ENCODE data around the gene FCHSD2. TPM values are rescaled to one million over a fixed set of nuclear protein-coding genes. Genes with fewer than 3 reads are reported as not detected.
"Not testable (repeated sequence)": the region's sequence is repeated elsewhere in the genome, so short reads cannot be mapped to it uniquely, and the experiment has no call there.

Gene FCHSD2
- total RNA-seq, 1 experiment from 2014 or later, result 4.8 TPM

- no peak for DNase-seq (ENCODE audit: low spot score)
Measured at GRCh38 chr11:72824020-72824419, 318.1 kb downstream of the FCHSD2 start.

DNA sequence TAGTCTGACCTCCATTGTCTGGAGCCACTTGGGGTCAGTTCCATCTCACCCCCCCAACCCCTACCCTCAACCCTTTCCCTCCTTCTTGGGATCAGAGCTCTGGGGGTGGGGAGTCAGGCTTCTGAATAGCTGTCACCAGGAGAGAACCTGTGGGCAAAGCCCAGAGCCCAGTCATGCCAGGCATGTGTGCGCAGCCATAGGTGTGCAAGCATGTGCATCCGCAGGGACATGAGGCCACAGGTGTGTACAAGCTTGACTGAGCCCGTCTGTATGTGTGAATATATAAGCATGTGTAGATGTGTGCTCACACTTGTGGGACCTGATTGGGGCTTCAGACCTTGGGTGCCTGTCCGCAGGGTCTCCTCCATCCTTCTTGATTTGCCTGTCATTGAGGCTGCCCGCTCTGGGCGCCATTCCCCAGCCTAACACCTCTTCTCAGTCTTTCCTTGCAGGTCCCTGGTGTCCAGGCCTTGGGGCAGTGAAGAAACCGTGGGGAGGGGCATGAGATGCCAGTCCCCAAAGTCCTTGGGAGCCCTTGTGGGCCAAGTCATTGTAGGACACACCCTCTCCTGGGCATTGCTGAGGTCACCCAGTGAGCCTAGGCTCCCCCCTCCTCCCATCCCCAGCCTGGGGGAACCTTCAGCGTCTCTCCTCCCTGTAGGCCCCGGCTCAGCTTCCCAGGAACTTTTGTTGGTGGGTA is 318.9 kb downstream of the FCHSD2 start:
- DNase-seq (ENCODE audit: low spot score), result no peak

DNA sequence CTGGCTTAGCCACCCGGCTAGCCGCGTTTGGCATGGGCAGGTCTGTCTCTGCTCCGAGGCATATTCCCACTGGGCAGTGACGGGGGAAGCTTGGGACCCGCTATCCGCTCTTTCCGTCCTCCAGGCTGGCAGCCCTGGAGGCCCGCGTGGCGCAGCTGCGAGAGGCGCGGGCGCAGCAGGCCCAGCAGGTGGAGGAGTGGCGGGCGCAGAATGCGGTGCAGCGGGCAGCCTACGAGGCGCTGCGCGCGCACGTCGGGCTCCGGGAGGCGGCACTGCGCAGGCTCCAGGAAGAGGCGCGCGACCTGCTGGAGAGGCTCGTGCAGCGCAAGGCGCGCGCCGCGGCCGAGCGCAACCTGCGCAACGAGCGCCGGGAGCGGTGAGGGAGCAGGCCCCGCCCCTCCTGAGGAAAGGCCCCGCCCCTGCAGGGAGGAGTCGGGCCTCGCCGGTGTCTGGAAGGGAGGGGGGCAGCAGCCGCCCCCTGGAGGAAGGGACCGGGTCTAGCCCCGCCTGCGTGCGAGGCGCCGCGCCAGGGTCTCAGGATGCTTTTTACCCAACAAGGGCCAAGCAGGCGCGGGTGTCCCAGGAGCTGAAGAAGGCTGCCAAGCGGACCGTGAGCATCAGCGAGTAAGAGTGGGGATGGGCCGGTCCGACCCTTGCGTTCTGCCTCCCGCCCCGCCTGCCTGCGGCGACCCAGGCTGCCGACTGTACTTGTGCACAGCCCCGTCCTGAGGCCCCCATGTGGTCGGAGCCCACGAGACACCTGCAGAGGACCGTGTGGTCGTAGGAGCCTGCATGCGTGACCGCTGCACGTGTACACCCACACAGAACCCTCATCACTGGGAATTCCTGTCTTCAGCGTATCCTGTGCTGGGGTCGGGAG is 320.0 kb downstream of the FCHSD2 start:
- DNase-seq (ENCODE audit: low spot score), result peak; percentile 97

DNA sequence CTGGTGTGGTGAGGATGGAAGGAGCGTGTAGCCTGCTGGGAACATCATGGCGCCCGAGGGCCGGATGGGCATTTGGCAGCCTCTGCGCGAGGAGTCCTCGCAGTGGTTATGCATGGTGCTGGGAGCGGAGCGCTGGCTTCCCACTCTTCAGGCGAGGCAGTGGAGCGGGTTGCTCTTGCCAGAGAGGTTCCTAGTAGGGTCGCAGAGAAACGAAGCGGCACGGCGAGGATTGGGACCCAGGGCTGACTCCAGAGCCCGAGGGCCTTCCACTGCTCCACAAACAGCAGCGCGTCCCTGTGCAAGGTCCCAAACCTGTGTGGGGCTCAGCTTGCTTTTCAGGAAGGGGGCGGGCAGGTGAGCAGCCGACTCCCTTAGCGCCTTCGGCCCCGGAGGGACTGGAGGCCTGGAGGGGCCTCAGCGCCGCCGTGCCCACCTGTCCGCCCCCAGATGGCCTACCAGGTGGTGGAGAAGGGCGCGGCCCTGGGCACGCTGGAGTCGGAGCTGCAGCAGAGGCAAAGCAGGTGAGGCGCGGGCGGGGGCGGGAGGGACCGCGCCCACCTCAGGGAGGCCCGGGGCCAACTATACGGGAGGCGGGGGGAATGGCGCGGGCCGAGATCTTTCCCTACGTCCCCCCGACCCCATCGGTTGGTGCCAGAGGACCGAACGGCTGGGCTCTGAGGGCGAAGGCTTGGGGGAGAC is 320.7 kb downstream of the FCHSD2 start:
- DNase-seq (ENCODE audit: low spot score), result no peak

DNA sequence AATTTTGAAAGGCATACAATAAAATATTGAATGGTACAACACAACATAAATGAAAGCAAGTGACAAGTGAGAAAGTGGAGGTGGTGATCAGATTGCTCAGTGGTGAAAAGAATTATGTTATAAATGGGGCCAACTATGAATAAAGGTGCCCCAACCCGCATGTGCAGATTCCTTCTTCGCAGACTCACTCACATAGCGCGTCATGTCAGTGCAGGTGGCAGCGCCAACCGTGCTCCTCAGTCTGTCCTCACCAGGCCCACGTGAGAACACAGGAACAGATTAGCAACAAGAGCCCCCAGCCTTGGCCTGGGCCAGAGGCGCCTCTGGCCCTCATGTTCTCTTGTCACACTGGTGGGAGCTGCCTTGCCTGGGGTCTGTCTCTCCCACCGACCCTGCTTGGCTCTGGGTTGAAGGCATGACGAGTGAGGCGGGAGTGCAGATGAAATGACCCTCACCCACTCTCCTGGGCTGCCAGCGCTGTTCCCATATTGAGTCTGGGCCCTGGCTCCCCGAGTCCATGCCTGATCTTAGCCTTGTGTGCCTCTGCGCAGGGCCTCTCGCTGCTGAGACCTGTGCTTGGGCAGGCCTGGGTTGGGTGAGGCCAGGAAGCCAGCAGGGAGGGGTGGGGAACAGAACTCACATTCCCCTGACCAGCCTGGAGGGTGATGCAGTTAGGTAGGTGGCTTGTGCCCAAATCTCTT is 321.5 kb downstream of the FCHSD2 start:
- no peak for DNase-seq (ENCODE audit: low spot score)

DNA sequence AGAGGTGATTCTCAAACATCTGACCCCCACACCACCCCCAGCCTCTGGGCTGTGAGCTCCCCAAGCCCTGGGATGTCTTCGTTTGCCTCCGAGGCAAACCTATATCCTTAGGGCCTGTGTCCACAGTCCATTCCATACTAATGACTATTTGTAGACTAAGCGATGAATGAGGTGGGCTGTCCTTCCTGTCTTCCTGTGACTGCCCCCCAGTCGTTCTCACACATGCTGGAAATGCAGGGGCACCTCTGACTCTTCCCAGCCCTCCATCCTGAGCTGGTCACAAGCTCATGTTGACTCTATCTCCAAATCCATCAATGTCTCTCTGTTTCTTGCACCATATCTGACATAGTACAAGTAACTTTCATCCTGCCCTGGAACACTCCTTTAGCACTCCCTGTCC is 323.1 kb downstream of the FCHSD2 start:
- DNase-seq (ENCODE audit: low spot score), result no peak

DNA sequence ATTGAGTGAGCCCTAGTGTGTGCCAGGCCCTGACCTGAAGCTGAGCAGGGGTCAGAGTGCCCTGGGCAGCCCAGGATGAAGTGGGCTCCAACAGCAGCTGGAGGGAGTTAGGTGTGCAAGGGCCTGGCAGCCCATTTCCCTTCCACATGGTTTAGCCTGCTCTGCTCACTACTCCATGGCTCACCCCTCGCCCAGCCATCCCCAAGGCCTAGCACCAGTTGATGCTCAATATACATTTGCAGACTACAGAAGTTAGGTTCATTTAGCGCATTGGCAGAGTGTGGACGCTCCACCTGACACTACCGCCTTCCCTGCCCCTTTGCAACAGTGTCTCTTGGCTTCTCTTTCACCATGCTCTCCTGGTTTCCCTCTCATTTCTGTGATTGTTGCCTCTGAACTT is 324.2 kb downstream of the FCHSD2 start:
- no peak for DNase-seq (ENCODE audit: low spot score)

GRCh38 chr11:72816404-72816990 is 325.6 kb downstream of the FCHSD2 start:
- DNase-seq (ENCODE audit: low spot score), result no peak

GRCh38 chr11:72815110-72815618 is 327.0 kb downstream of the FCHSD2 start:
- DNase-seq (ENCODE audit: low spot score), result no peak

- DNase-seq (ENCODE audit: low spot score), result peak; percentile 92
Measured at GRCh38 chr11:72814286-72815109, 327.6 kb downstream of the FCHSD2 start, which contains the start of gene ATG16L2. ATG16L2 (plus strand) TSS chr11:72814411; CDS start chr11:72814446, 35 bp downstream.

DNA sequence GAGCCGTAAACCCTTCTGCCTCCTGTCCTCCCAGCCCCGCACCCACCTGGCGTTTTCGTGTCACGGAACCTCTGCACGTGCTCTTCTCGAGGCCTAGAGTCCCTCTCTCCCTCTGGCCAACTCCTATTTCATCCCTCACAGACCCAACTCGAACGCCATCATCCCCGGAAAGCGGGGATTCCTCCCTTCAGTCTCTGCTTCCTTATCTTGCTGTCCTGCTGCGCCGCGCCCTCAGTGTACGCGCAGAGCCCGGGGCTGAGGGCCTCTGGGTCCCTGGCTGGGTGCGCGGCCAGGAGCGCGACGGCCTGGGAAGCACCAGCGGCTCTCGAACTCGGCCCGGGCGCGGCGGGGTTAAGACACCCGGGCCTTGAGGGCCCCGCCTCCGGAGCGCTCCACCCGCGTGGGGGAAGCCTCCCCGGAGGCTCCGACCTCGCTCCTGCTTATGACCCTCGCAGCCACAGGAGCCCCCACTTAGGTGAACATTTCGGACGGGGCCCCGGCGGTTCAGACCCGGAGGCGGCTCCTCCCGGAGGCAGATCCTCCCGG is 328.3 kb downstream of the FCHSD2 start:
- DNase-seq (ENCODE audit: low spot score), result peak; percentile 87

- peak; percentile 93 for DNase-seq (ENCODE audit: low spot score)
Measured at GRCh38 chr11:72812967-72813739, 329.0 kb downstream of the FCHSD2 start.

GRCh38 chr11:72812604-72812966 is 329.5 kb downstream of the FCHSD2 start:
- peak; percentile 67 for DNase-seq (ENCODE audit: low spot score)

- DNase-seq (ENCODE audit: low spot score), result not testable (repeated sequence)
Measured at GRCh38 chr11:72811686-72812085, 330.4 kb downstream of the FCHSD2 start.

DNA sequence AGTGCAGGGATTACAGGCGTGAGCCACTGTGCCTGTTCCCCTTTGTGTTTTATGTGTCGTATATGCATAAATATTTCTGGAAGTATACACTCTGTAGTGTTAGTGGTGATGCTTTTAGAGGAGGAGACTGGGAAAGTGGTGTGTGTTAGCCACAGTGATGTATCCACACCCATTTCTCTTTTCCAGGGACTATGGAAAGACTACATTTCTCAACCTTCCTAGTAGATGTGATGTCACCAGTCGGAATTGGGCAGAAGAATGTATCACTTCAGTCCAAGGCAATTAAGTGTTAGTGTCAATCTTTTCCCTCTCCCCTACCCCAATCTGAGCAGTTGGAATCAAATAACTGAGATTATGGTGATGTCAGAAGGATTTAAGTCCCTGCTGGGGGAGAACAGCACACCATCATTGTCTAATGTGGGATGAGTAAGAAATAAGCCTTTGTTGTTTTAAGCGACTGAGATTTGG is 333.8 kb downstream of the FCHSD2 start:
- DNase-seq (ENCODE audit: low spot score), result no peak

GRCh38 chr11:72807792-72808191 is 334.3 kb downstream of the FCHSD2 start:
- DNase-seq (ENCODE audit: low spot score), result no peak

GRCh38 chr11:72807021-72807693 is 335.0 kb downstream of the FCHSD2 start:
- no peak for DNase-seq (ENCODE audit: low spot score)

GRCh38 chr11:72806378-72806777 is 335.7 kb downstream of the FCHSD2 start:
- not testable (repeated sequence) for DNase-seq (ENCODE audit: low spot score)
